ENCODE results near the gene PCSK6. TPM values are rescaled to one million over a fixed set of nuclear protein-coding genes. Genes with fewer than 3 reads are reported as not detected.
"Not testable (repeated sequence)": the region's sequence is repeated elsewhere in the genome, so short reads cannot be mapped to it uniquely, and the experiment has no call there.

The PCSK6 gene
- total RNA-seq, 1 donor from 2014 or later = 11.0 TPM

GRCh38 chr15:101432982-101433381 is 56.5 kb downstream of the PCSK6 start:
- no peak for DNase-seq (ENCODE audit: low read depth)

- no peak for DNase-seq (ENCODE audit: low read depth)
Measured at GRCh38 chr15:101431748-101432147, 57.8 kb downstream of the PCSK6 start.

GRCh38 chr15:101431301-101431700 is 58.2 kb downstream of the PCSK6 start:
- DNase-seq (ENCODE audit: low read depth) = no peak

- no peak for DNase-seq (ENCODE audit: low read depth)
Measured at GRCh38 chr15:101429646-101430045, 59.9 kb downstream of the PCSK6 start.

GRCh38 chr15:101429191-101429590 is 60.3 kb downstream of the PCSK6 start:
- peak; percentile 8 for DNase-seq (ENCODE audit: low read depth)

GRCh38 chr15:101428758-101429157 is 60.7 kb downstream of the PCSK6 start:
- no peak for DNase-seq (ENCODE audit: low read depth)

GRCh38 chr15:101427606-101428487 is 61.7 kb downstream of the PCSK6 start:
- no peak for DNase-seq (ENCODE audit: low read depth)

- DNase-seq (ENCODE audit: low read depth) = no peak
Measured at GRCh38 chr15:101426761-101427333, 62.7 kb downstream of the PCSK6 start.

- no peak for DNase-seq (ENCODE audit: low read depth)
Measured at GRCh38 chr15:101425787-101426365, 63.6 kb downstream of the PCSK6 start.

GRCh38 chr15:101424984-101425383 is 64.5 kb downstream of the PCSK6 start:
- DNase-seq (ENCODE audit: low read depth) = no peak

- DNase-seq (ENCODE audit: low read depth) = no peak
Measured at GRCh38 chr15:101420232-101420631, 69.3 kb downstream of the PCSK6 start.

GRCh38 chr15:101416475-101416874 is 73.0 kb downstream of the PCSK6 start:
- DNase-seq (ENCODE audit: low read depth) = not testable (repeated sequence)

GRCh38 chr15:101413239-101413638 is 76.3 kb downstream of the PCSK6 start:
- DNase-seq (ENCODE audit: low read depth) = no peak

- DNase-seq (ENCODE audit: low read depth) = no peak
Measured at GRCh38 chr15:101411581-101411980, 77.9 kb downstream of the PCSK6 start.

- DNase-seq (ENCODE audit: low read depth) = no peak
Measured at GRCh38 chr15:101411085-101411484, 78.4 kb downstream of the PCSK6 start.

- no peak for DNase-seq (ENCODE audit: low read depth)
Measured at GRCh38 chr15:101410612-101411011, 78.9 kb downstream of the PCSK6 start.

- no peak for DNase-seq (ENCODE audit: low read depth)
Measured at GRCh38 chr15:101409621-101410020, 79.9 kb downstream of the PCSK6 start.

- DNase-seq (ENCODE audit: low read depth) = no peak
Measured at GRCh38 chr15:101407966-101408775, 81.3 kb downstream of the PCSK6 start.

- no peak for DNase-seq (ENCODE audit: low read depth)
Measured at GRCh38 chr15:101407439-101407838, 82.1 kb downstream of the PCSK6 start.

- DNase-seq (ENCODE audit: low read depth) = no peak
Measured at GRCh38 chr15:101406526-101407195, 82.8 kb downstream of the PCSK6 start.

GRCh38 chr15:101406036-101406435 is 83.5 kb downstream of the PCSK6 start:
- peak; percentile 45 for DNase-seq (ENCODE audit: low read depth)

- DNase-seq (ENCODE audit: low read depth) = no peak
Measured at GRCh38 chr15:101404245-101404644, 85.3 kb downstream of the PCSK6 start.
